Neural cell (in vitro differentiated cells): ENCODE data around the gene TCTN3.

Experiments used
- EZH2 ChIP-seq: fragments of 200-600, 300-800 bp; shearing (Covaris generic), sonication (generic); IDR thresholded peaks from 2 replicates; pipeline ENCODE4 v1.6.1; 2014; ENCODE audit warnings: antibody characterized with exemption, low read length, borderline replicate concordance, mild to moderate bottlenecking; ENCODE audit not compliant: insufficient read depth, poor library complexity, severe bottlenecking
- POLR2AphosphoS5 ChIP-seq: IDR thresholded peaks from 2 replicates; pipeline ENCODE4 v1.6.1; 2012
- RAD21 ChIP-seq: fragments of 450-650 bp; conservative IDR thresholded peaks from 2 replicates; pipeline ENCODE4 v1.6.1; 2014; ENCODE audit warnings: antibody characterized with exemption, mild to moderate bottlenecking, moderate library complexity
- TF ChIP-seq, protein P1 (sequence below): fragments of 450-650 bp; IDR thresholded peaks from 2 replicates; pipeline ENCODE4 v1.5.1; 2014; ENCODE audit warnings: antibody characterized with exemption, mild to moderate bottlenecking, moderate library complexity; ENCODE audit not compliant: poor library complexity, severe bottlenecking

DNA sequence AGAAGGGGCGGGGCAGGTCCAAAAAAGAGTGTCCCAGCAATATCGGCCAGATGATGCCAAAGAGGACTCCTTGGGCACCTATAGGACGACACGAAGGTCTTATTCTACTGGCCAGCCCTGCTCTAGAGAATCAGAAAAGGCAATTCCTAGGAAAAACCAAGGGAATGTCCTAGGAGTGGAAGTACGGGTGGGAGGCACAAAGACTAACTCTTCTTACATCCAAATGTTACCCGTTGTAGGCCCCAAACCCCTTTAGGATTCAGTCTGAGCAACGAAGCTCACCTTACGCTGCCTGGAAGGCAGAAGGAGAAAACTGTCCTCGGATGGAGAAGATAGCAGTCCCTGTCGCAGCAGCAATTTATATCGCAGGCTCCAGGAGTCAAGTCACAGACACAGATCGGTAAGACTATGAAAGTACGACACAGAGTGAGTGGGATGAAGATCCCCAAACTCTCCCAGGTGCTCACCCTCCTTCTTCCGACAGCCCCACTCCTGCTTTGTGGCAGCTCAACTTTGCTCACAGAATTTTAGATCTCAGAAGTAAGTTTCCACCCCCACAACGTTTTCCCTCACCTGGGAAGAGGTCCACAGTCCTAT lies 558 bp downstream of the TCTN3 start:
- TF ChIP-seq RAD21 (no peak), EZH2 (no peak), POLR2AphosphoS5 (no peak)
- TF ChIP-seq, protein P1, sequence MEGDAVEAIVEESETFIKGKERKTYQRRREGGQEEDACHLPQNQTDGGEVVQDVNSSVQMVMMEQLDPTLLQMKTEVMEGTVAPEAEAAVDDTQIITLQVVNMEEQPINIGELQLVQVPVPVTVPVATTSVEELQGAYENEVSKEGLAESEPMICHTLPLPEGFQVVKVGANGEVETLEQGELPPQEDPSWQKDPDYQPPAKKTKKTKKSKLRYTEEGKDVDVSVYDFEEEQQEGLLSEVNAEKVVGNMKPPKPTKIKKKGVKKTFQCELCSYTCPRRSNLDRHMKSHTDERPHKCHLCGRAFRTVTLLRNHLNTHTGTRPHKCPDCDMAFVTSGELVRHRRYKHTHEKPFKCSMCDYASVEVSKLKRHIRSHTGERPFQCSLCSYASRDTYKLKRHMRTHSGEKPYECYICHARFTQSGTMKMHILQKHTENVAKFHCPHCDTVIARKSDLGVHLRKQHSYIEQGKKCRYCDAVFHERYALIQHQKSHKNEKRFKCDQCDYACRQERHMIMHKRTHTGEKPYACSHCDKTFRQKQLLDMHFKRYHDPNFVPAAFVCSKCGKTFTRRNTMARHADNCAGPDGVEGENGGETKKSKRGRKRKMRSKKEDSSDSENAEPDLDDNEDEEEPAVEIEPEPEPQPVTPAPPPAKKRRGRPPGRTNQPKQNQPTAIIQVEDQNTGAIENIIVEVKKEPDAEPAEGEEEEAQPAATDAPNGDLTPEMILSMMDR = no peak
